Putamen (tissue), 1 donor: ENCODE data around the gene ATP5PB.

Experiments
- DNase-seq: peaks from one replicate; pipeline ENCODE4 v3.0.0-alpha.2; 2016; ENCODE audit warnings: low spot score

Gene ATP5PB

DNA sequence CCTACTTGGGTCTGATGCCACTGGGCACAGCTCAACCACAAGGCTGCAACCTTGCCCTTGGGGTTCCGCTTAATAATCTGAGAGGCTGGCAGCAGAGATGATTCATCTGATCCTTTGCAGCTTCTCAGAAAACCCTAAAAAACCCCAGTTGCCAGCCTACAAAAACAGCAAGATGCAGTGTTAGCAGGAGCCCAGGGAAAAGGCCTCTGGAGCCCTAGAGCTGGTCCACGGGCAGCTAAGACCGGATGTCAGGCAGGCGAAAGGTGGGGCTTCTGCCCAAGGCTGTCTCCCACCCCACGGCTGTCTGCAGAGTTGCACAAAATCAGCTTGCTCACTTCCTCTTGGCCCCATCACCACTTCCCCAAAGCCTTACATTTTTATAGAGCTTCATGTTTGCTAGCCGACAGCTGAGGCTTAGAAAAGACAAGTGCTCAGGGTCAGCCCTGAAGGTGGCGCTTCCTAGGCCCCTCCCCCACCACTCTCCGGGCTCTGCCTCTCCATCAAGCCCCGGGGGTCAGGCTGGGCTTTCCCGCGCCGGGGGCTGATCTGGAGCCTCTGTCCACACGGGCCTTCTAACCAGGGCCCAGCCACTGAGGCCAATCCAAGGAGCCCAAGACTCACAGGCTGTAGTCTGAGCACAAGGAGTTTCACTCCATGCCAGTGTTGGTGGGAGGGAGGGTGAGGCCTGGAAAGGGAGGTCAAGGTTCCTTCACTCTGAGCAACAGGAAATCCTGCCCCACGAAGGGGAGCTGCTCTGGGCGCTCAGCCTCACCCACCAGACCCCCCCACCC lies 58.3 kb downstream of the ATP5PB start:
- DNase-seq: no peak

DNA sequence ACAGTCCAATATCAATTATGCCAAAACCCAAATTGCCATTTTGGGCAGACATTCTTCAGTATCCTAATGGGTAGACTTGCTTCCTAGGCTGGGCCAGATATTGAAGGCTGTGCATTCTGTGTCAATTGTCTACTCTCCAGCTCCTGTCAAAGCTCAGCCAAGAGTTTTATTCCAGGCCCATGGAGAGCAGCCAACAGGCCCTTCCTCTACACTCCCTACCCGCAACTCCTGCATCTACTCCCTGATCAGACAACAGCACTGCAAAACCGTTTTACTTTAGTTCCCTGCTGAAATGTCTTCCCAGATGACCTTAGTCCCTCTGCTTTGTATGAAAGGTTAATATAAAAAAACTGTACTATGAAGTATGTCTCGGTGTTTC lies 60.7 kb downstream of the ATP5PB start:
- DNase-seq: no peak

- DNase-seq: no peak
These were observed 62.1 kb downstream of the ATP5PB start for GRCh38 chr1:111511370-111511769.
